PFSK-1 (cell line): ENCODE measurements around the gene BZW1.
A peak's percentile ranks its signal among the peaks of the same experiment; 100 is the strongest.

ENCODE experiments used
- FOXP2 ChIP-seq: optimal IDR thresholded peaks from 2 replicates; pipeline ENCODE3; 2011; ENCODE audit warnings: borderline replicate concordance, control low read depth, inconsistent platforms; ENCODE audit not compliant: insufficient read depth; ENCODE audit errors: extremely low read length, extremely low read depth
- POLR2AphosphoS5 ChIP-seq: IDR thresholded peaks from 2 replicates; pipeline ENCODE4 v1.6.1; 2012; ENCODE audit warnings: low read depth, mild to moderate bottlenecking, control low read depth, low read length, moderate library complexity
- REST ChIP-seq, 2 experiments: IDR thresholded peaks; 2 replicates each; pipeline versions ENCODE4 v1.6.1 to v1.8.0; 2011 to 2012; ENCODE audit warnings: low read depth in 2 of 2, low read length in 2 of 2, control low read depth in 1 of 2, inconsistent platforms in 1 of 2, mild to moderate bottlenecking in 1 of 2, moderate library complexity in 1 of 2; ENCODE audit not compliant: insufficient read depth in 1 of 2
- SIN3A ChIP-seq: IDR thresholded peaks from 2 replicates; pipeline ENCODE4 v1.6.1; 2012; ENCODE audit warnings: mild to moderate bottlenecking, low read length, moderate library complexity, borderline replicate concordance; ENCODE audit not compliant: insufficient read depth
- TAF1 ChIP-seq: IDR thresholded peaks from 2 replicates; pipeline ENCODE4 v1.6.1; 2012; ENCODE audit warnings: low read length, control low read depth, borderline replicate concordance; ENCODE audit not compliant: insufficient read depth

Gene BZW1

GRCh38 chr2:200800458-200800857 is 11.3 kb upstream of the BZW1 start:
- TF ChIP-seq REST (IDR thresholded peaks at IDR 0.05; ENCODE audit: insufficient read depth in 1 of 2, low read depth in 2 of 2, low read length in 2 of 2) (no peak), TAF1 (no peak), SIN3A (no peak), FOXP2 (no peak), POLR2AphosphoS5 (no peak)

GRCh38 chr2:200809506-200810251 is 2.0 kb upstream of the BZW1 start:
- TF ChIP-seq TAF1 (no peak), POLR2AphosphoS5 (no peak), FOXP2 (no peak), SIN3A (no peak), REST (IDR thresholded peaks at IDR 0.05; ENCODE audit: insufficient read depth in 1 of 2, low read depth in 2 of 2, low read length in 2 of 2) (no peak)

GRCh38 chr2:200810252-200810997 is 1.3 kb upstream of the BZW1 start:
- no peak for TF ChIP-seq REST (IDR thresholded peaks at IDR 0.05; ENCODE audit: insufficient read depth in 1 of 2, low read depth in 2 of 2, low read length in 2 of 2)
- TF ChIP-seq TAF1, result no peak
- TF ChIP-seq POLR2AphosphoS5, result no peak; the same call in 1 of the 2 replicates
- no peak for TF ChIP-seq SIN3A
- no peak for TF ChIP-seq FOXP2

- TF ChIP-seq REST (IDR thresholded peaks at IDR 0.05; ENCODE audit: insufficient read depth in 1 of 2, low read depth in 2 of 2, low read length in 2 of 2) (no peak), SIN3A (no peak), FOXP2 (no peak), TAF1 (no peak), POLR2AphosphoS5 (peak; percentile 49; the same call in 1 of the 2 replicates)
These were observed 745 bp upstream of the BZW1 start for GRCh38 chr2:200810998-200811332.
